IPS DF 6.9 (cell line): ENCODE data around the gene MEI1.

Source experiments
- DNase-seq: peaks from one replicate; pipeline ENCODE4 v3.0.0-alpha.2; 2013; ENCODE audit warnings: low read depth, low spot score
- H3K27ac ChIP-seq: one replicate; pipeline ENCODE4 v1.5.1; 2013; ENCODE audit warnings: low read length, control low read depth
- H3K27me3 ChIP-seq: 2 replicates; pipeline ENCODE4 v1.6.1; 2013; ENCODE audit warnings: mild to moderate bottlenecking, low read length; ENCODE audit not compliant: control insufficient read depth, insufficient read depth
- H3K36me3 ChIP-seq: 2 replicates; pipeline ENCODE4 v1.6.1; 2013; ENCODE audit warnings: low read length; ENCODE audit not compliant: control insufficient read depth, insufficient read depth
- H3K4me1 ChIP-seq: 2 replicates; pipeline ENCODE4 v1.6.1; 2013; ENCODE audit warnings: low read length; ENCODE audit not compliant: control insufficient read depth, insufficient read depth
- H3K4me3 ChIP-seq: 2 replicates; pipeline ENCODE4 v1.5.1; 2013; ENCODE audit warnings: mild to moderate bottlenecking, low read length
- H3K9me3 ChIP-seq: 2 replicates; pipeline ENCODE4 v1.6.1; 2013; ENCODE audit warnings: low read length, inconsistent platforms; ENCODE audit not compliant: control insufficient read depth, insufficient read depth
- WGBS: extraction: QIAGEN DNeasy Blood & Tissue Kit; methylation state at CpG from one replicate; pipeline ENCODE4 v1.1.7; 2013; ENCODE audit warnings: mixed read lengths, missing lambda C conversion rate; ENCODE audit not compliant: insufficient read length, insufficient coverage; 5-methylcytosine and 5-hydroxymethylcytosine counted together

Gene MEI1

GRCh38 chr22:41808400-41808799, 109.1 kb downstream of the MEI1 start:
- no peak overlapping the region for H3K27ac ChIP-seq
- peaks cover 18% of the 10 kb centered on the region for H3K36me3 ChIP-seq
- H3K4me3 ChIP-seq: no peak overlapping the region
- H3K4me1 ChIP-seq: no peaks in the 10 kb centered on the region
- WGBS: no CpG with 5 or more reads among the region's 6 CpGs
- H3K9me3 ChIP-seq: no peaks in the 10 kb centered on the region
- no peak for DNase-seq
- H3K27me3 ChIP-seq: no peaks in the 10 kb centered on the region

DNA sequence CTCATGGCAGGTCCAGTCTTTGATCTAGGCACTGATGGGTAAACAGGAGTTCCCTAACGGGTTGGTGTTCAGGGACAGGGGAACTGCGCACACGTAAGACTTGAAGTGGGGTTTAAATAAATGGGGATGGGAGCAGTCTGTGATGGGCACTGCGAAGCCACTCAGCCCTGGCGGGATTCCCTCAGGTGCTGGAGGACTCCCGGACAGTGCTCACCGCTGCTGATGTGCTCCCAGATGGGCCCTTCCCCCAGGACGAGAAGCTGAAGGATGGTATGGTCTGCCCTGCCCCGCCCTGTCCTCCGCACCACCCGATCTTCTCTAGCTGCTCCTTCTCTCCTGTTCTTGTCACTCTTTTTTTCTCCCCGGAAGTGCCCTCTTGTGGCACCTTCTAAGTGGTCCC, 110.7 kb downstream of the MEI1 start:
- Histone ChIP-seq H3K9me3 (no peaks in the 10 kb centered on the region), H3K36me3 (peaks cover 19% of the 10 kb centered on the region), H3K27me3 (no peaks in the 10 kb centered on the region), H3K4me1 (no peaks in the 10 kb centered on the region), H3K4me3 (no peak overlapping the region), H3K27ac (no peak overlapping the region)
- no CpG with 5 or more reads among the region's 12 CpGs for WGBS
- no peak for DNase-seq

- Histone ChIP-seq H3K36me3 (peaks cover 22% of the 10 kb centered on the region), H3K4me3 (no peak overlapping the region), H3K4me1 (no peaks in the 10 kb centered on the region), H3K9me3 (no peaks in the 10 kb centered on the region), H3K27ac (no peak overlapping the region), H3K27me3 (no peaks in the 10 kb centered on the region)
- DNase-seq: no peak
- WGBS: no CpG with 5 or more reads among the region's 16 CpGs
Observed at GRCh38 chr22:41812805-41813545, 113.7 kb downstream of the MEI1 start.

DNA sequence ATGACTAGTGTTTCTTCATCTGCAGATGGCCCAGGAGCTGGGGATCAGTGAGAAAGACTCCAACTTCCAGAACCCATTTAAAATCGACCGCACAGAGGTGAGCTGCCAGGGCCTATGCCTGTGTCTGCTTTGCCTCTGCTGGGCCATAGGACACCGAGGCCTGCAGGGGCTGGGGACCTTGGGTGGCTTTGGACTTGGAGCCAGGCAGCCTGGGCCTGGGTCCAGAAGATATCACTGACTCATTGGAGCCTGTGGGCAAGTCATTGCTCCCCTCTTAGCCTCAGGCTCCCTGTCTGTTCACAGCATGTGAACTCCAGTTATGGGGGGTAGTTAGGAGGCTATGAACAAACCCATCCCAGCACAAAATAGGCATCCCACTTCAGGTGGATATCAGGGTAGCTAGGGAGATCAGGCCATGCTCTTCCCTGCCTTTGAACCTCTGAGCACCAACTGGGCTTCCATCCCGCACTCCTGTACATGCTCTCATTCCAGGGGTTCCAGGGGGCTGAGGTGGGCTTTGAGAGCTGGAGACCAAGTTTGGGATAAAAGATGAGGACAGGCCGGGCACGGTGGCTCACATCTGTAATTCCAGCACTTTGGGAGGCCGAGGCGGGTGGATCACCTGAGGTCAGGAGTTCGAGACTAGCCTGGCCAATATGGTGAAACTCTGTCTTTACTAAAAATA, 114.6 kb downstream of the MEI1 start:
- Histone ChIP-seq H3K27me3 (no peaks in the 10 kb centered on the region), H3K4me1 (no peaks in the 10 kb centered on the region), H3K4me3 (no peak overlapping the region), H3K27ac (no peak overlapping the region), H3K36me3 (peaks cover 22% of the 10 kb centered on the region), H3K9me3 (no peaks in the 10 kb centered on the region)
- DNase-seq: no peak
- no CpG with 5 or more reads among the region's 9 CpGs for WGBS

GRCh38 chr22:41815716-41816115, 116.4 kb downstream of the MEI1 start:
- H3K27ac ChIP-seq: no peak overlapping the region
- H3K4me1 ChIP-seq: no peaks in the 10 kb centered on the region
- no peaks in the 10 kb centered on the region for H3K27me3 ChIP-seq
- no CpG with 5 or more reads among the region's 3 CpGs for WGBS
- peaks cover 17% of the 10 kb centered on the region for H3K36me3 ChIP-seq
- H3K4me3 ChIP-seq: no peak overlapping the region
- H3K9me3 ChIP-seq: no peaks in the 10 kb centered on the region
- DNase-seq: no peak

DNA sequence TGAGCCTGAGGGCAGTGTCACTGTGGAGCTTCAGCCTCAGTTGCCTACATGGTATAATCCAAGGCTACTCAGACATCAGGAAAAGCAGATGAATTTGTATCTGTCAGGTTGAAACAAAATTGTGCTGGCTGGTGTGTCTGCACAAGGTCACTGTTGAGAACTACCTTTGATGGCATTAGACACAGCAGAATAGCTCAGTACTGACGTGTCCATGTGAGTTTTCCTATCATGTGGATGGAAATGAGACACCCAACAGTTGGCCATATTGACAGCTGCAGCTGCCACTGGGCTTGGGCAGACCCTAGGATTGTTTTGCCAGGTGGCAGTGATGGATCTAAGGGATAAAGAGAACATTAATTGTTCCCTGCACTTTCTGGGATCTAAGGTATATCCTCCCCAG, 116.9 kb downstream of the MEI1 start:
- peaks cover 17% of the 10 kb centered on the region for H3K36me3 ChIP-seq
- H3K27ac ChIP-seq: no peak overlapping the region
- DNase-seq: no peak
- no peak overlapping the region for H3K4me3 ChIP-seq
- H3K9me3 ChIP-seq: no peaks in the 10 kb centered on the region
- WGBS: no CpG with 5 or more reads among the region's 1 CpG
- no peaks in the 10 kb centered on the region for H3K27me3 ChIP-seq
- no peaks in the 10 kb centered on the region for H3K4me1 ChIP-seq

DNA sequence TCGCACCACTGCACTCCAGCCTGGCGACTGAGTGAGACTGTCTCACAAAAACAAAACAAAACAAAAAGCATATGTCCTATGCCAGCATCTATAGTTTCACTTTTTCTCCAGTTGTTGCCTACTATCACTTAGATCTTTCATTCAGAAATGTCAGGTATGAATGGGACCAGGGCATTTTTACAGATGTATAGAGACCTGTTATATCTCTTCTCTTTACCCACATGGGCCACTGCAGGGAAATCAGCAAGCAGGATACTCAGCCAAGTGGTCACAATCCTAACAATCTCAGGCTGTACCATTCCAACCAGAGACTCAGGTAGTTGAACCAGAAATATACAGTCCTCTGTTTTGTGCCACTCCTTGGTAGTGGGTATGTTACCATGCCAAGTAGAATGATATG, 117.6 kb downstream of the MEI1 start:
- H3K27me3 ChIP-seq: no peaks in the 10 kb centered on the region
- H3K4me3 ChIP-seq: no peak overlapping the region
- H3K36me3 ChIP-seq: peaks cover 17% of the 10 kb centered on the region
- H3K9me3 ChIP-seq: no peaks in the 10 kb centered on the region
- DNase-seq: no peak
- WGBS: no CpG with 5 or more reads among the region's 2 CpGs
- no peaks in the 10 kb centered on the region for H3K4me1 ChIP-seq
- H3K27ac ChIP-seq: no peak overlapping the region

GRCh38 chr22:41818011-41818410, 118.7 kb downstream of the MEI1 start:
- Histone ChIP-seq H3K4me1 (no peaks in the 10 kb centered on the region), H3K36me3 (peaks cover 12% of the 10 kb centered on the region), H3K9me3 (no peaks in the 10 kb centered on the region), H3K27me3 (no peaks in the 10 kb centered on the region), H3K4me3 (no peak overlapping the region), H3K27ac (no peak overlapping the region)
- no peak for DNase-seq
- WGBS: no CpG with 5 or more reads among the region's 5 CpGs

GRCh38 chr22:41818596-41818995, 119.3 kb downstream of the MEI1 start:
- WGBS: no CpG with 5 or more reads among the region's 6 CpGs
- peaks cover 1% of the 10 kb centered on the region; the same call in 1 of the 2 replicates for H3K4me1 ChIP-seq
- H3K27ac ChIP-seq: no peak overlapping the region
- no peak overlapping the region for H3K4me3 ChIP-seq
- H3K36me3 ChIP-seq: peaks cover 8% of the 10 kb centered on the region; the same call in 1 of the 2 replicates
- H3K27me3 ChIP-seq: no peaks in the 10 kb centered on the region
- no peak for DNase-seq
- H3K9me3 ChIP-seq: no peaks in the 10 kb centered on the region

DNA sequence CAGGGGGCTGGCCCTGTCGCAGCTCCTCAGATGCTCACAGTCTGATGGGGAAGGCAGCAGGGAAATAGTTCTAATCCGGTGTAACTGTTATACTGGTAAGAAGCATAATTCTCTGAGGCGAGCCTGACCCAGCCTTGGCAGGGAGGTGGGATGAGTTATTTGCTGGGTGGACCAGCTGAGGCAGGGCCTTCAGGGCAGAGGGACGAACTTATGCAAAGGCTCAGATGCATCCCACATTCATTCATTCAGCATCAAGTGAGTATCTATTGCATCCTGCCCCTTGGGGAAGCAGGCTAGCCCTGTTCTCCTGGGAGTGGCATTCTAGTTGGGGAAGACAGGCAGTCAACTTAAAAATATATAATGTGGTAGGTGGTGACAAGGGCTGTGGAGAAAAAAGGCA, 120.0 kb downstream of the MEI1 start:
- no CpG with 5 or more reads among the region's 4 CpGs for WGBS
- H3K27ac ChIP-seq: no peak overlapping the region
- H3K36me3 ChIP-seq: peaks cover 8% of the 10 kb centered on the region; the same call in 1 of the 2 replicates
- H3K27me3 ChIP-seq: no peaks in the 10 kb centered on the region
- H3K4me3 ChIP-seq: no peak overlapping the region
- no peaks in the 10 kb centered on the region for H3K9me3 ChIP-seq
- DNase-seq: no peak
- H3K4me1 ChIP-seq: peaks cover 3% of the 10 kb centered on the region; the same call in 1 of the 2 replicates
